OCI-LY7 (cell line): ENCODE results near the gene SLC6A7. TPM values are rescaled to one million over a fixed set of nuclear protein-coding genes. Genes with fewer than 3 reads are reported as not detected.

ENCODE experiments used
- BruUV-seq: library from RNA; stranded (reverse); fragments of 400-500 nt; replicated peaks from 2 replicates; lab custom pipeline; 2021; lab: Mats Ljungman, UMichigan
- CTCF ChIA-PET: fragments of 300-600 bp; sonication (Branson Sonifier 250); formaldehyde crosslinking; loops from one replicate; lab custom pipeline; 2022; ENCODE audit warnings: antibody characterized with exemption; ENCODE audit not compliant: unreplicated experiment; lab: Charles Lee
- POLR2A ChIA-PET: fragments of 300-600 bp; sonication (Branson Sonifier 250); formaldehyde crosslinking; loops from one replicate; lab custom pipeline; 2022; ENCODE audit warnings: antibody characterized with exemption; lab: Charles Lee
- DNase-seq: peaks from one replicate; pipeline ENCODE4 v3.0.0-alpha.2; 2015; ENCODE audit warnings: low spot score
- H2AFZ ChIP-seq: fragments of 200-600 bp; sonication (generic), shearing (Covaris generic); 2 replicates; pipeline ENCODE4 v1.6.1; 2014; ENCODE audit warnings: mild to moderate bottlenecking, antibody characterized with exemption, low read length, moderate library complexity
- H3K27ac ChIP-seq: fragments of 200-600 bp; sonication (generic); 2 replicates; pipeline ENCODE4 v1.5.1; 2014; ENCODE audit warnings: mixed run types, low read depth, mild to moderate bottlenecking, moderate library complexity, low read length, inconsistent platforms; ENCODE audit not compliant: poor library complexity, severe bottlenecking
- H3K36me3 ChIP-seq: fragments of 200-600 bp; sonication (generic); 2 replicates; pipeline ENCODE4 v1.6.1; 2014; ENCODE audit warnings: mild to moderate bottlenecking, antibody characterized with exemption, low read length, moderate library complexity, mixed read lengths; ENCODE audit not compliant: insufficient read depth
- H3K4me1 ChIP-seq: fragments of 200-600 bp; sonication (generic); 2 replicates; pipeline ENCODE4 v1.5.1; 2014; ENCODE audit warnings: mild to moderate bottlenecking, low read length; ENCODE audit not compliant: insufficient read depth, poor library complexity, severe bottlenecking
- H3K4me2 ChIP-seq: fragments of 200-600 bp; sonication (generic); 2 replicates; pipeline ENCODE4 v1.6.1; 2014; ENCODE audit warnings: mild to moderate bottlenecking, low read length
- H3K4me3 ChIP-seq: fragments of 200-600 bp; sonication (generic); 2 replicates; pipeline ENCODE4 v1.5.1; 2014; ENCODE audit warnings: mild to moderate bottlenecking, low read depth, low read length; ENCODE audit not compliant: poor library complexity, severe bottlenecking
- H3K79me2 ChIP-seq: fragments of 200-600 bp; sonication (generic); 2 replicates; pipeline ENCODE4 v1.6.1; 2016; ENCODE audit warnings: low read depth, mild to moderate bottlenecking, low read length, moderate library complexity, mixed read lengths; ENCODE audit not compliant: insufficient read depth
- H3K9me2 ChIP-seq: fragments of 200-600 bp; sonication (generic); 2 replicates; pipeline ENCODE4 v1.6.1; 2016; ENCODE audit warnings: mild to moderate bottlenecking, low read length, mixed read lengths; ENCODE audit not compliant: insufficient read depth
- H3K9me3 ChIP-seq: fragments of 200-600 bp; sonication (generic); 2 replicates; pipeline ENCODE4 v1.6.1; 2014; ENCODE audit warnings: mild to moderate bottlenecking, mixed run types, low read length, mixed read lengths
- H4K20me1 ChIP-seq: fragments of 200-600 bp; sonication (generic); 2 replicates; pipeline ENCODE4 v1.6.1; 2014; ENCODE audit warnings: mild to moderate bottlenecking, antibody characterized with exemption, low read length, moderate library complexity, mixed read lengths; ENCODE audit not compliant: insufficient read depth
- EZH2phosphoT487 ChIP-seq: fragments of 200-600 bp; sonication (generic); IDR thresholded peaks from 2 replicates; pipeline ENCODE4 v1.6.1; 2018; ENCODE audit warnings: low read depth, borderline replicate concordance, mild to moderate bottlenecking, mixed run types, antibody characterized with exemption, low read length, moderate library complexity, mixed read lengths
- intact Hi-C: fragments of 100-400 bp; cut with micrococcal nuclease; formaldehyde crosslinking; loops from one replicate; pipeline ENCODE4 v1.10.0; 2022; ENCODE audit not compliant: unreplicated experiment
- total RNA-seq, 2 experiments: library from RNA; depleted of rRNA in 1 of 2; stranded (reverse); fragments of >200 nt in 1 of 2; shearing (Covaris generic) in 1 of 2; gene quantifications; 2 replicates each; pipeline ENCODE4 v1.2.3, GENCODE V29; 2014 to 2022
- TF ChIP-seq, protein P1 (sequence below): fragments of 200-600 bp; sonication (generic); conservative IDR thresholded peaks from 2 replicates; pipeline ENCODE4 v1.5.1; 2014; ENCODE audit warnings: mild to moderate bottlenecking, antibody characterized with exemption, low read length, moderate library complexity, mixed read lengths

SLC6A7 gene
- total RNA-seq, 2 experiments from 2014 or later = not detected

GRCh38 chr5:150253416-150254208 is 63.8 kb downstream of the SLC6A7 start:
- no peaks in the 10 kb centered on the region for H3K4me1 ChIP-seq
- H4K20me1 ChIP-seq = no peaks in the 10 kb centered on the region
- no peak for DNase-seq
- no TSS peak for BruUV-seq
- TF ChIP-seq EZH2phosphoT487 = no peak
- TF ChIP-seq, protein P1, sequence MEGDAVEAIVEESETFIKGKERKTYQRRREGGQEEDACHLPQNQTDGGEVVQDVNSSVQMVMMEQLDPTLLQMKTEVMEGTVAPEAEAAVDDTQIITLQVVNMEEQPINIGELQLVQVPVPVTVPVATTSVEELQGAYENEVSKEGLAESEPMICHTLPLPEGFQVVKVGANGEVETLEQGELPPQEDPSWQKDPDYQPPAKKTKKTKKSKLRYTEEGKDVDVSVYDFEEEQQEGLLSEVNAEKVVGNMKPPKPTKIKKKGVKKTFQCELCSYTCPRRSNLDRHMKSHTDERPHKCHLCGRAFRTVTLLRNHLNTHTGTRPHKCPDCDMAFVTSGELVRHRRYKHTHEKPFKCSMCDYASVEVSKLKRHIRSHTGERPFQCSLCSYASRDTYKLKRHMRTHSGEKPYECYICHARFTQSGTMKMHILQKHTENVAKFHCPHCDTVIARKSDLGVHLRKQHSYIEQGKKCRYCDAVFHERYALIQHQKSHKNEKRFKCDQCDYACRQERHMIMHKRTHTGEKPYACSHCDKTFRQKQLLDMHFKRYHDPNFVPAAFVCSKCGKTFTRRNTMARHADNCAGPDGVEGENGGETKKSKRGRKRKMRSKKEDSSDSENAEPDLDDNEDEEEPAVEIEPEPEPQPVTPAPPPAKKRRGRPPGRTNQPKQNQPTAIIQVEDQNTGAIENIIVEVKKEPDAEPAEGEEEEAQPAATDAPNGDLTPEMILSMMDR = no peak
- no peak overlapping the region for H3K4me3 ChIP-seq
- H3K36me3 ChIP-seq = no peaks in the 10 kb centered on the region
- ChIA-PET POLR2A (no interaction called here), CTCF (no interaction called here)
- no peaks in the 10 kb centered on the region for H3K9me2 ChIP-seq
- intact Hi-C loops = no loop called here
- no peak overlapping the region for H3K27ac ChIP-seq
- H3K9me3 ChIP-seq = no peaks in the 10 kb centered on the region
- no peak overlapping the region for H3K4me2 ChIP-seq
- H2AFZ ChIP-seq = no peak overlapping the region
- no peaks in the 10 kb centered on the region for H3K79me2 ChIP-seq

- H3K9me3 ChIP-seq = no peaks in the 10 kb centered on the region
- ChIA-PET CTCF (no interaction called here), POLR2A (no interaction called here)
- H3K4me2 ChIP-seq = no peak overlapping the region
- H3K4me3 ChIP-seq = no peak overlapping the region
- TF ChIP-seq, protein P1 = no peak
- TF ChIP-seq EZH2phosphoT487 = no peak
- H3K27ac ChIP-seq = no peak overlapping the region
- no peaks in the 10 kb centered on the region for H3K4me1 ChIP-seq
- H3K36me3 ChIP-seq = no peaks in the 10 kb centered on the region
- no peak for DNase-seq
- no peaks in the 10 kb centered on the region for H3K9me2 ChIP-seq
- H4K20me1 ChIP-seq = no peaks in the 10 kb centered on the region
- intact Hi-C loops = no loop called here
- no TSS peak for BruUV-seq
- H3K79me2 ChIP-seq = no peaks in the 10 kb centered on the region
- H2AFZ ChIP-seq = no peak overlapping the region
These were observed 64.5 kb downstream of the SLC6A7 start for GRCh38 chr5:150254363-150254762.

- intact Hi-C loops = no loop called here
- H3K36me3 ChIP-seq = no peaks in the 10 kb centered on the region
- no peak overlapping the region for H3K27ac ChIP-seq
- no peaks in the 10 kb centered on the region for H3K4me1 ChIP-seq
- H4K20me1 ChIP-seq = no peaks in the 10 kb centered on the region
- no peak overlapping the region for H3K4me2 ChIP-seq
- no TSS peak for BruUV-seq
- no peak for DNase-seq
- H2AFZ ChIP-seq = no peak overlapping the region
- POLR2A ChIA-PET = no interaction called here
- H3K9me3 ChIP-seq = no peaks in the 10 kb centered on the region
- H3K4me3 ChIP-seq = no peak overlapping the region
- H3K9me2 ChIP-seq = no peaks in the 10 kb centered on the region
- TF ChIP-seq EZH2phosphoT487 = no peak
- TF ChIP-seq, protein P1 = no peak
- H3K79me2 ChIP-seq = no peaks in the 10 kb centered on the region
- CTCF ChIA-PET = no interaction called here
These were observed 64.9 kb downstream of the SLC6A7 start for GRCh38 chr5:150254774-150255173.
